GM11168 (cell line): Measurements from ENCODE around the gene IVL.

Experiments used
- in situ Hi-C: fragments of 300-500 bp; cut with MboI; formaldehyde crosslinking; loops from one replicate; pipeline ENCODE4 v1.12.0; 2022; ENCODE audit warnings: low sequenced_read_pairs; ENCODE audit not compliant: unreplicated experiment

IVL gene

DNA sequence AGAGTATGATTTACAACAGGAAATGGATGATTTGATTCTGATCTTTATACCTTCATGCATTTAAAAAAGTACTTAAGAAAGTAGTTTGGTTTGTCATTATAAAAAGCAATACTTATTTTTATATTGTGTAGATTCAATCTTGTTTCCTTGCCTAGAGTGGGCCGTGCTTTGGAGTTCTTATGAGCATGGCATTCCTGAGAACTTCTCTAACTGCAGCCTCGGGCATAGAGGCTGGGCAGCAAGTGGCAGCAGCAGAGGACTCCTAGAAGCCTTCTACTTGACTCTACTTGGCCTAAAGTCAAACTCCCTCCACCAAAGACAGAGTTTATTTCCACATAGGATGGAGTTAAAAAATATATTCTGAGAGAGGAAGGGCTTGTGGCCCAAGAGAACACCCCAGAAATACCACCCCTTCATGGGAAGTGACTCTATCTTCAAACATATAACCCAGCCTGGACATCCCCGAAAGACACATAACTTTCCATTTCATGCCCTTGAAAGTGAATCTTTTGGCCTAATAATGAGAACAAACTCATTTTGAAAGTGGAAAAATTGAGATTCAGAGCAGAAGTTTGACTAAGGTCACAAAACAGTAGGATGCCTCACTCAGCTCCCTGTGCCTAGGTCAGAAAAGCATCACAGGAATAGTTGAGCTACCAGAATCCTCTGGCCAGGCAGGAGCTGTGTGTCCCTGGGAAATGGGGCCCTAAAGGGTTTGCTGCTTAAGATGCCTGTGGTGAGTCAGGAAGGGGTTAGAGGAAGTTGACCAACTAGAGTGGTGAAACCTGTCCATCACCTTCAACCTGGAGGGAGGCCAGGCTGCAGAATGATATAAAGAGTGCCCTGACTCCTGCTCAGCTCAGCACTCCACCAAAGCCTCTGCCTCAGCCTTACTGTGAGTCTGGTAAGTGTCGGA lies at the start of gene IVL:
Gene IVL, plus strand, starts transcription at position 861 of the 916 bp plus-strand sequence. CDS start 1,252 bp downstream, outside the sequence.
- in situ Hi-C loops = no loop called here

GRCh38 chr1:152859696-152860095 lies 48.6 kb upstream of the IVL start, which contains the start of gene LCE7A:
TSS of gene LCE7A (plus strand) at chr1:152859996. CDS start at chr1:152860698, 702 bp downstream.
- in situ Hi-C loops = no loop called here

DNA sequence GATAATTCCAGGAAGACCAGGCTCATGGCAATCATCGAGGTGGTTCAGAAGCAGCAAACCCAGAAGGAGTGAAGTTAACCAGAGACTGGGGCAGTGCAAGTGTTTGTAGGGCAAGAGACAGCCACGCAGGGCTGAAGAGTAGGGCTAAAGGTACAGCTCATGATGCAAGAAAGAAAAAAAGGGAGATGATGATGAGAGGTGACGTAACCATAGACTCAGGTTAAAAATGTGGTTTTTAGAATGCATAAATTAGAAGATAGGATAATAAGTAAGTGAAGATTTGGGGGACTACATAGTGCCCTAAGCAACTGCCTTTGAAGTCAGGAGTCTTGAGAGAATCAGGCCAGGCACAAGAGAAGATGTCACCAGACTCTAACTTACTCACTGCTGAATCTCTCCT lies 48.2 kb upstream of the IVL start:
- in situ Hi-C loops = no loop called here

DNA sequence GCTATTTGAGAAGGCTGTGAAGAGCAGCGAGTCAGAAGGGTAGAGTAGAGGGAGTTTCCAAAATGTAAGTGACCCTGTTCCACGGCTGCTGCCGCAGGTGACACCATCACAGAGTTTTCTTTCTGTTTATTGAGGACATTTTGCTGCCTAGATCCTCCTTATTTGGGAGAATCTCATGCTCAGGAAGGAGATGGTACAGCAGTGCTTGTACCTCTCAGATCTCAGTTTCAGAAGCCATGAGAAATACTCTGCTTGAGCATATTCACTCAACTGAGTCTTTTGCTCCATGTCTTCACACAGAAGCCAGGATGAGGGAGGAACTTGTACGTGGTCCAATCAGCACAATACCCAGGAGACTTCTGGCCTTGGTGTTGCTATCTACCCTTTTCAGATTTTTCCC lies 47.0 kb upstream of the IVL start:
- in situ Hi-C loops = no loop called here

GRCh38 chr1:152864443-152864842 lies 43.9 kb upstream of the IVL start:
- in situ Hi-C loops = no loop called here

GRCh38 chr1:152866321-152866720 lies 42.0 kb upstream of the IVL start:
- in situ Hi-C loops = no loop called here

DNA sequence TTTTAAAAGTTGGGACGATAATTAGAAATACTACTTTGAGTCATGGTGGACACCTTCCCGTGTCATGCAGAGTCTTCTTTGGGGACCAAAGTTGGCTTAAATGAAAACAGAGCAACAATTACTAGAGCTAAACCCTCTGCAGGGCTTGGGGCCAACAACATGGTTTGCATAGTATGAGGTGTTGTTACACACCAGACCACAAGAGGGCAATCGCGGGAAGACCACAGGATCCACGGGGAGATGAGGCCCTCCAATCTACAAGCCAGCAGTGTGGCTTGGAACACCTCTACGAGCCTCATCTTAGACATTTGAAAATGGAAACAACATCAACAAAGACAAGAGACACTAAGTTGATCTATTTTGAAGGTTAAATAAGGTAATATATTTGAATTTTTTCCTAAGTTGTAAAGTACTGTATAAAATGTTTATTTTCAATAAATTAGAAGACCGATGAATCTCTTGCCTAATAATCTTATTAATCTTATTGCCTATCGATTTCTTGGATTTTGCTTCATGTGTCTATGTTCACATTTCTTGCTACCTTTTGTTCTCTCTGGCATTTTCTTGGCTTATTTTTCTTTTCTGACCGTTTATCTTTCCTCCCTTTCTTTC lies 38.4 kb upstream of the IVL start:
- in situ Hi-C loops = loop anchor here (5.0 kb wide), 1 partner anchor 57 kb away; no protein-coding TSS in a partner anchor

GRCh38 chr1:152870831-152871730 lies 37.3 kb upstream of the IVL start:
- in situ Hi-C loops = loop anchor here (5.0 kb wide), 1 partner anchor 56 kb away; no protein-coding TSS in a partner anchor

DNA sequence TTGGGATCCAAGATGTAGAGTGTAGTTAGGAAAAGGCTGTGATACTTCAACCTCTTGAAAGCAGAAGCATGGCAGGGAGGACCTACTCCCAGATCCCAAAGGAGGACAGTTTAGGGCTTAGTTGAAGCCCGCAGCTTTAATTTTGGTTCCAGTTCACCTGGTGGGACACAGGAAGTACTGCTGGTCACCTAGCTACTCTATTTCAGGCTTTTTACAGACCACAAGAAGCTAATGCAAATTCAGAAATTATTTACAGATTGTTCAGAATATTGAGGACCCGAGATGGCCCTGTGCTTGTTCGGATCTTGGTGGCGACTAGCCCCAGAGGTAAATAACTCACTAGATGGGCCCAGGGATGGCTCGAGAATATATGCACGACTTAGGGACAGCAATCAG lies 36.6 kb upstream of the IVL start:
- in situ Hi-C loops = loop anchor here (5.0 kb wide), 1 partner anchor 56 kb away; no protein-coding TSS in a partner anchor

DNA sequence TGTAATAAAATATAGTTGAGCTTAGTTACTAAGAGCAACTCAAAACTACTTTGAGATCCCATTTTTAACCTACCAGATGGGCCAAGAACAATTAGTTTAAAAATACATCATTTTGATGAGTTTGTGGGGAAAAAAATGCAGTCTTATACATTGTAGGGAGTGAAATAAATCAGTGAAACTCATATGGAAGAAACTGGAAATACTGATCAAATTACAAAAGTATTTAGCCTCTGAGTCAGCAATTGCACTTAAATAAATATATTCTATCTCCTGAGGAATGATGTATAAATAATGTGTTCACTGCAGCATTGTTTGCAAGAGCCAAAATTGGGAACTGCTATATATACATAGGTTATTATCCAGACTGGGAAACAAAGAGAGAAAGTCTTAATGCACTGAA lies 34.9 kb upstream of the IVL start:
- in situ Hi-C loops = loop anchor here (5.0 kb wide), 1 partner anchor 54 kb away; no protein-coding TSS in a partner anchor

GRCh38 chr1:152876827-152877226 lies 31.5 kb upstream of the IVL start:
- in situ Hi-C loops = no loop called here

DNA sequence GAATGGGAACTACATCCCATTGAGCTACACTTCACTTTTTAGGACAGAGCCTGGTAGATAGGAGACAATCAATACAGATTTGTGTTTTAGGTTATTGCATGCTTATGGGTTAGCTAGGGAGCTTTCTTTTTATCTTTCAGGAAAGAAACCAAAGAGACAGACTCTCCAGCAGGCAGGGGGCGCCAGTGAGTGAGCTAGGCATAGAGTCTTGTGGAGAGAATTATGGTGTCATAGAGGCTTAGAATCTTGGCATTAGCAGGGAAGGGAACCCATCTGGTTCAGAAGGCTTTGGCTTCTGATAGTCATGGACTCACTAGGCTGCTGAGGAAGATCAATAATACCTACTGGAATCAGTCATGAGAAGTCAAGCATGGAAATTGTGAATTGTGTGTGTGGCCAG lies 30.3 kb upstream of the IVL start, which contains the start of gene SMCP:
Gene SMCP, plus strand, starts transcription at position 281 of the 400 bp plus-strand sequence. CDS start 6,101 bp downstream, outside the sequence.
- in situ Hi-C loops = no loop called here

GRCh38 chr1:152879559-152880198 lies 28.7 kb upstream of the IVL start:
- in situ Hi-C loops = no loop called here

- in situ Hi-C loops = no loop called here
These were observed 28.0 kb upstream of the IVL start for GRCh38 chr1:152880316-152880715.

- in situ Hi-C loops = no loop called here
These were observed 27.4 kb upstream of the IVL start for GRCh38 chr1:152880907-152881306.

DNA sequence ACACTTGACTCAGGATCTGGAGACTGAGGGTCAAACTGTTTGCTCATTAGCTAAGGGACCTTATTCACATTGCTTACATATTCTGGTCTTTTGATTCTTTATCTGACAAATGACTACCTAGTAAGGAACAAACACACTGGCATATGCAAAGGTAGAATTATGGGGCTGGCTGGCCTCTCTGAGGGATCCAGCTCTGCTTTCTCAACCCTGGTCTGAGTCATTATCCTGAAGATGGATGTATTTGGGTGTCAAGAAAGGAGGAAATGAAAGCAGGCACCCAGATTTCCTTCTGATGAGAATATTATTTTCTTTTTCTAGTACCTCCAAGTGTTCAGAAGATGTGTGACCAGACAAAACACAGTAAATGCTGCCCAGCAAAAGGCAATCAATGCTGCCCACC lies 24.3 kb upstream of the IVL start:
- in situ Hi-C loops = no loop called here

GRCh38 chr1:152884506-152884905 lies 23.8 kb upstream of the IVL start:
- in situ Hi-C loops = no loop called here

DNA sequence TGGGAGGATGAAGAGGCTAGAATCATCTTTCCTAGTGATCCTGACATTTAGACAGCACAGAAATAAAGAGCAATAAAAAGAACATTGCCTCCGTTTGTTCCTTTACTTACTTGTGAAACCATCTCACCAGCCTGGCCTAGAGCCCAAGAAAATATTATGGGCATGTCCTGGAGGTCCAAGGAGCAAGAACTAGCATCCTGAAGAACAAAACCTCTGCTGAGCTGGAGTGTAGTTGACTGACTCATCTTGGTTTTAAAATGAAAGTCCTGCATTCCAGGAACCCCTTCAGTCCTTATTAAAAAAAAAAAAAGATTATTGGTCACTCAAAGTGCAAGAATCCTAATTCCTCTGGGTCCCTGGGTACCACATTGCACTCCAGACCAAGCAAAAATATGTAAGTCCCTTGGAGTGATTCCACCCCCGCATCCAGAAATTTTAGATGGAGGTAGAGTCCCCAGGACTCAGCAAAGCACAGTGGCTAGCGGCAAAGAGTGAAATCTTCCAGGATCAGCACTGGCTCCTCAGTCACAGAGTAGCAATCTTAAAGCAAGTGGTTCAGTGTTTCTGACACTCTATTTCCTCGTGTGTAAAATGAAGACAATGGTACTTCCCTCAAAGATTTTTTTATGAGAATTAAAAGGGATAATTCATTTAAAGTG lies 23.3 kb upstream of the IVL start:
- in situ Hi-C loops = no loop called here

GRCh38 chr1:152886085-152886484 lies 22.3 kb upstream of the IVL start:
- in situ Hi-C loops = no loop called here
